SU-DHL-6 (cell line): ENCODE data around the gene DCAKD.

Experiments
- H2AFZ ChIP-seq: fragments of 200-600 bp; sonication (generic); 2 replicates; pipeline ENCODE4 v1.6.1; 2014; ENCODE audit warnings: low read depth, mild to moderate bottlenecking, moderate library complexity, mixed read lengths, antibody characterized with exemption, low read length; ENCODE audit not compliant: severe bottlenecking
- H3F3A ChIP-seq: fragments of 200-600 bp; shearing (Covaris generic); 2 replicates; pipeline ENCODE4 v1.6.0; 2016; ENCODE audit warnings: antibody characterized with exemption, mild to moderate bottlenecking; ENCODE audit not compliant: insufficient read depth
- H3K27ac ChIP-seq: fragments of 200-600 bp; sonication (generic); 2 replicates; pipeline ENCODE4 v1.5.1; 2016; ENCODE audit warnings: low read depth, mild to moderate bottlenecking, low read length, moderate library complexity, mixed read lengths
- H3K27me3 ChIP-seq: fragments of 200-600 bp; sonication (generic), shearing (Covaris generic); 2 replicates; pipeline ENCODE4 v1.6.0; 2014; ENCODE audit warnings: mild to moderate bottlenecking, low read length
- H3K36me3 ChIP-seq: fragments of 200-600 bp; sonication (generic); 2 replicates; pipeline ENCODE4 v1.6.1; 2014; ENCODE audit warnings: mild to moderate bottlenecking, low read length, mixed read lengths
- H3K4me2 ChIP-seq: fragments of 300-600, 200-600 bp; shearing (Covaris generic), sonication (generic); 2 replicates; pipeline ENCODE4 v1.6.0; 2014; ENCODE audit warnings: low read length, low read depth, mild to moderate bottlenecking; ENCODE audit not compliant: poor library complexity, severe bottlenecking
- H3K4me3 ChIP-seq: fragments of 200-600 bp; sonication (generic); 2 replicates; pipeline ENCODE4 v1.5.1; 2014; ENCODE audit warnings: antibody characterized with exemption, low read length, mild to moderate bottlenecking, mixed read lengths; ENCODE audit not compliant: insufficient read depth, poor library complexity, severe bottlenecking
- H3K79me2 ChIP-seq: fragments of 200-600 bp; sonication (generic); 2 replicates; pipeline ENCODE4 v1.6.1; 2014; ENCODE audit warnings: mild to moderate bottlenecking, low read length, moderate library complexity; ENCODE audit not compliant: insufficient read depth
- H3K9ac ChIP-seq: fragments of 200-600 bp; sonication (generic); 2 replicates; pipeline ENCODE4 v1.7.0; 2014; ENCODE audit warnings: mild to moderate bottlenecking, low read length
- H3K9me2 ChIP-seq: fragments of 200-600 bp; sonication (generic); replicated peaks from 2 replicates; pipeline ENCODE4 v1.6.1; 2014; ENCODE audit warnings: low read length; ENCODE audit not compliant: insufficient read depth
- H3K9me3 ChIP-seq: fragments of 200-600 bp; sonication (generic); 2 replicates; pipeline ENCODE4 v1.6.1; 2014; ENCODE audit warnings: low read length, mixed read lengths; ENCODE audit not compliant: insufficient read depth
- H4K20me1 ChIP-seq: fragments of 200-600 bp; sonication (generic); 2 replicates; pipeline ENCODE4 v1.6.1; 2014; ENCODE audit warnings: low read depth, mild to moderate bottlenecking, antibody characterized with exemption, low read length, moderate library complexity, mixed read lengths
- EZH2phosphoT487 ChIP-seq: fragments of 200-600 bp; sonication (generic), shearing (Covaris generic); conservative IDR thresholded peaks from 2 replicates; pipeline ENCODE4 v1.6.1; 2018; ENCODE audit warnings: mild to moderate bottlenecking, antibody characterized with exemption, low read length, moderate library complexity, mixed read lengths
- TF ChIP-seq, protein P1 (sequence below): fragments of 200-600 bp; sonication (generic); IDR thresholded peaks from one replicate; pipeline ENCODE4 v1.5.1; 2017; ENCODE audit warnings: antibody characterized with exemption, mild to moderate bottlenecking, low read length, moderate library complexity; ENCODE audit not compliant: insufficient read depth, poor library complexity, severe bottlenecking

DCAKD gene

DNA sequence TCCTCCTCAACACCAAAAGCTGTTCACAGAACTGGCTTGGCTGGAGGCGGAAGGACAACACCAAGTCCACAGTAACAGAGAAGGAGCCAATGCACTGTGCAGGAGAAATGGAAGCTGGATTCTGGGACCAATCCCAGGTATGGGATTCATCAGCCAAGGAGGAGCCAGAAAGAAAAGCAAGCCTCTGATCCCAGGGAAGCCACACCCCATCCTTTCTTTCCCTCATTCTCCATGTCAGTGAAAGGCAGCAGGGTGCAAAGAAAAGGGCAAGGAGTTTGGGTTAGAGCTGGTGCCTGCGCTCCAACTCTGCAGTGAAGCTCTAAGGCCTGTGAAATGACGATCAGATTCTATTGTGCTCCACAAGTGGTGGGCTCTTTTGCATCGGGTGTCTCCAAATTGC, 11.0 kb downstream of the DCAKD start:
- no peak overlapping the region for H3K9ac ChIP-seq
- H3K27ac ChIP-seq = no peak overlapping the region
- no peak for TF ChIP-seq EZH2phosphoT487
- TF ChIP-seq, protein P1, sequence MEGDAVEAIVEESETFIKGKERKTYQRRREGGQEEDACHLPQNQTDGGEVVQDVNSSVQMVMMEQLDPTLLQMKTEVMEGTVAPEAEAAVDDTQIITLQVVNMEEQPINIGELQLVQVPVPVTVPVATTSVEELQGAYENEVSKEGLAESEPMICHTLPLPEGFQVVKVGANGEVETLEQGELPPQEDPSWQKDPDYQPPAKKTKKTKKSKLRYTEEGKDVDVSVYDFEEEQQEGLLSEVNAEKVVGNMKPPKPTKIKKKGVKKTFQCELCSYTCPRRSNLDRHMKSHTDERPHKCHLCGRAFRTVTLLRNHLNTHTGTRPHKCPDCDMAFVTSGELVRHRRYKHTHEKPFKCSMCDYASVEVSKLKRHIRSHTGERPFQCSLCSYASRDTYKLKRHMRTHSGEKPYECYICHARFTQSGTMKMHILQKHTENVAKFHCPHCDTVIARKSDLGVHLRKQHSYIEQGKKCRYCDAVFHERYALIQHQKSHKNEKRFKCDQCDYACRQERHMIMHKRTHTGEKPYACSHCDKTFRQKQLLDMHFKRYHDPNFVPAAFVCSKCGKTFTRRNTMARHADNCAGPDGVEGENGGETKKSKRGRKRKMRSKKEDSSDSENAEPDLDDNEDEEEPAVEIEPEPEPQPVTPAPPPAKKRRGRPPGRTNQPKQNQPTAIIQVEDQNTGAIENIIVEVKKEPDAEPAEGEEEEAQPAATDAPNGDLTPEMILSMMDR = no peak
- no peaks in the 10 kb centered on the region for H3K9me2 ChIP-seq
- peaks cover 10% of the 10 kb centered on the region; the same call in 1 of the 2 replicates for H3K79me2 ChIP-seq
- no peak overlapping the region for H3K4me3 ChIP-seq
- H3K36me3 ChIP-seq = no peaks in the 10 kb centered on the region
- no peak overlapping the region for H2AFZ ChIP-seq
- H3K4me2 ChIP-seq = no peak overlapping the region
- no peaks in the 10 kb centered on the region for H4K20me1 ChIP-seq
- no peaks in the 10 kb centered on the region for H3F3A ChIP-seq
- H3K9me3 ChIP-seq = no peaks in the 10 kb centered on the region
- no peaks in the 10 kb centered on the region for H3K27me3 ChIP-seq

DNA sequence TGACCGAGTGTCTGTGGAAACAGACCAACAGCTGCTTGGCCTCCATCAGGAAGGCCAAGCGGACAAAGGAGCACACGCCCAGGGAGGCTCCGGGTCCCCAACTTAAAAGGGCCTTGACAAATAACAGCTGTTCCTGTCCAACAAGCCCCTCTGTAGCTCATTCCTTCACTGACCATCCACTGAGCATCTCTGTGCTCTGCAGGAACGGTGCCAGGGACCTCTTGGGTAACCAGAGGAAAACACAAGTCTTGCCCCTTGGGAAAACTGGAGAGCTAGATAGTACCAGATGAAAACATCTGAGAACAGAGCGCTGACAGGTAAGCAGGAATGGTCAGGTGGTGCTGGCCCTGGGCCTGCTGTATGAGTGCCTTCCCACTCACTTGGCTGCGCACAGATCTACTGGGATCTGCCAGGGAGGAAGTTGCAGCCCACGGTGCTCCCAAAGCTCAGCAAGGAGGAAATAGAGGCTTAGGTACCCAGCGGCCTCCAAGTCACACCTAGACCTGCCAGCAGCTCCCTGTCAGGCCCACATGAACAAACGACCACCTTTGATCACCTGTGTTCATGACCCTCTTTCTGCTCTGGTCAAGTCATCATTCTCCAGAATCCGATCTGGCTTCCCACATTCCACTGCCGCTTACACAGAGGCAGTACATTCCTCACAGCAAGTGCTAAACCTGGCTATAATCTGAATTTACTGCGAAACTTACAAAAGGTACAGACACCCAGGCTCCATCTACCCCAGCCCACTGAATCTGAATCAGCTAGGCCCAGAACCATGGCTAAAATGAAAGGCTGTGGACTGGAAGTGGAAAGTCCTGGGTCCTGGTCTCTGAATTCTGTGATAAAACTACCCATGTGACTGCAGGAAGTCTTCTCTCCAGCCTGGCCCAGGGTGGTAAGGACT, 12.5 kb downstream of the DCAKD start:
- no peaks in the 10 kb centered on the region for H3K9me3 ChIP-seq
- H3K79me2 ChIP-seq = peaks cover 8% of the 10 kb centered on the region; the same call in 1 of the 2 replicates
- H3K36me3 ChIP-seq = no peaks in the 10 kb centered on the region
- no peak overlapping the region for H2AFZ ChIP-seq
- H3K9ac ChIP-seq = no peak overlapping the region
- no peak overlapping the region for H3K27ac ChIP-seq
- H4K20me1 ChIP-seq = no peaks in the 10 kb centered on the region
- no peaks in the 10 kb centered on the region for H3K27me3 ChIP-seq
- H3F3A ChIP-seq = no peaks in the 10 kb centered on the region
- no peak overlapping the region for H3K4me2 ChIP-seq
- no peaks in the 10 kb centered on the region for H3K9me2 ChIP-seq
- TF ChIP-seq EZH2phosphoT487 = no peak
- TF ChIP-seq, protein P1 = no peak
- H3K4me3 ChIP-seq = no peak overlapping the region

DNA sequence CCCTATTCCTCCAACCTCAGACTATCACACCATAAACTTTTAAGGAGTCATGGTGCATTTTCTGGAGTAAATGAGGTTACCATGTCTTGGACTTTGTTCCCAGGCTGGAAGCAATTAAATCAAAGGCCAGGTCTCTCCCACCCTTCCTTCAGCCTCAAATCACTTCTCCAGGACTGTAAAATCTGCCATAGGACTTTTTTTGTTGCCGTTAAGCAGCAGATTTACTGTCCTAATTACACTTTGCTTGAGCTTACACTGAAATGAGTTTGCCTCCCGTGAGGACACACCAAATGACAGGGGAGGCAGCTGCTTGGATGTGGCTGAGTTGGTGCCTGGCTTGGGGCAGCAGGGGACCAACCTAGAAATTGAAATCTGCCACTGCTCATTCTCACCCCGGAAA, 14.7 kb downstream of the DCAKD start:
- Histone ChIP-seq H3K36me3 (no peaks in the 10 kb centered on the region), H3K9me2 (no peaks in the 10 kb centered on the region), H3K27ac (no peak overlapping the region), H3K27me3 (no peaks in the 10 kb centered on the region), H3K9me3 (no peaks in the 10 kb centered on the region), H3K4me2 (no peak overlapping the region), H3K9ac (no peak overlapping the region), H2AFZ (no peak overlapping the region), H3F3A (no peaks in the 10 kb centered on the region), H3K79me2 (no peaks in the 10 kb centered on the region), H4K20me1 (no peaks in the 10 kb centered on the region), H3K4me3 (no peak overlapping the region)
- TF ChIP-seq, protein P1 = no peak
